Mesothelial cell of epicardium (in vitro differentiated cells): ENCODE results near the gene GRID1. TPM values are rescaled to one million over a fixed set of nuclear protein-coding genes. Genes with fewer than 3 reads are reported as not detected.

ENCODE experiments used
- DNase-seq, 2 experiments: peaks; one replicate each; pipeline ENCODE4 v3.0.0; 2021; ENCODE audit warnings: low spot score in 2 of 2; ENCODE audit not compliant: unreplicated experiment in 2 of 2
- H3K27ac Mint-ChIP-seq: 2 replicates; pipeline ENCODE4 v1.8.0; 2021; ENCODE audit warnings: mixed read lengths
- H3K27me3 Mint-ChIP-seq: 2 replicates; pipeline ENCODE4 v1.8.0; 2021; ENCODE audit warnings: low read depth, mixed read lengths
- H3K36me3 Mint-ChIP-seq: 2 replicates; pipeline ENCODE4 v1.8.0; 2021; ENCODE audit warnings: mixed read lengths
- H3K4me1 Mint-ChIP-seq: 2 replicates; pipeline ENCODE4 v1.8.0; 2021; ENCODE audit warnings: mixed read lengths
- H3K4me3 Mint-ChIP-seq: 2 replicates; pipeline ENCODE4 v1.8.0; 2021; ENCODE audit warnings: mild to moderate bottlenecking, moderate library complexity, mixed read lengths
- H3K9me3 Mint-ChIP-seq: 2 replicates; pipeline ENCODE4 v1.8.0; 2021; ENCODE audit warnings: mixed read lengths
- CTCF ChIP-seq: fragments of 200-600 bp; sonication (generic); IDR thresholded peaks from one replicate; pipeline ENCODE4 v1.5.0; 2021; ENCODE audit warnings: antibody characterized with exemption; ENCODE audit not compliant: unreplicated experiment
- total RNA-seq: library from RNA; stranded (reverse); gene quantifications from 3 replicates; pipeline ENCODE4 v1.2.1, GENCODE V29; 2021

GRID1 gene
- total RNA-seq, 1 donor from 2014 or later: 0.22 TPM

DNA sequence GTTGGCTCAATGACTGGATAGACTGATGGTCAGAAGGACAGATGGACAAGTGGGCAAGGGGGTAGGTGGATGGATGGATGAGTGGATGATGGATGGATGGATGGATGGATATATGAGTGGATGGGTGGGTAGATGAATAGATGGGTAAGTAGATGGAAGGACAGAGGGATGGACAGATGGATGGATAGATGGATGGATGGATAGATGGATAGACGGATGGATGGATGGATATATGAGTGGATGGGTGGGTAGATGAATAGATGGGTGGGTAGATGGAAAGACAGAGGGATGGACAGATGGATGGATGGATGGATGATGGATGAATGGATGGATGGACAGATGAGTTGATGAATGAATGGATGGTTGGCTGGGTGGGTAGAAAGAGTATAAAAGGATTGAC is 119.5 kb downstream of the GRID1 start:
- peaks cover 11% of the 10 kb centered on the region for H3K27me3 Mint-ChIP-seq
- no peak for TF ChIP-seq CTCF
- H3K9me3 Mint-ChIP-seq: peaks cover 8% of the 10 kb centered on the region
- H3K36me3 Mint-ChIP-seq: no peaks in the 10 kb centered on the region
- no peak overlapping the region for H3K4me3 Mint-ChIP-seq
- DNase-seq: no peak
- H3K27ac Mint-ChIP-seq: no peak overlapping the region
- H3K4me1 Mint-ChIP-seq: no peaks in the 10 kb centered on the region

GRCh38 chr10:86246279-86246940 is 120.2 kb downstream of the GRID1 start:
- no peak for DNase-seq
- peaks cover 8% of the 10 kb centered on the region for H3K9me3 Mint-ChIP-seq
- H3K4me3 Mint-ChIP-seq: no peak overlapping the region
- no peak overlapping the region for H3K27ac Mint-ChIP-seq
- H3K36me3 Mint-ChIP-seq: no peaks in the 10 kb centered on the region
- no peak for TF ChIP-seq CTCF
- no peaks in the 10 kb centered on the region for H3K4me1 Mint-ChIP-seq
- H3K27me3 Mint-ChIP-seq: peaks cover 11% of the 10 kb centered on the region

GRCh38 chr10:86245015-86245394 is 121.6 kb downstream of the GRID1 start:
- peaks cover 10% of the 10 kb centered on the region for H3K27me3 Mint-ChIP-seq
- no peaks in the 10 kb centered on the region for H3K36me3 Mint-ChIP-seq

GRCh38 chr10:86244297-86245014 is 122.1 kb downstream of the GRID1 start:
- H3K27me3 Mint-ChIP-seq: peaks cover 10% of the 10 kb centered on the region
- DNase-seq: no peak
- TF ChIP-seq CTCF: no peak
- H3K4me3 Mint-ChIP-seq: no peak overlapping the region
- peaks cover 2% of the 10 kb centered on the region for H3K9me3 Mint-ChIP-seq
- no peak overlapping the region for H3K27ac Mint-ChIP-seq
- no peaks in the 10 kb centered on the region for H3K4me1 Mint-ChIP-seq
- H3K36me3 Mint-ChIP-seq: no peaks in the 10 kb centered on the region

More at GRCh38 chr10:86245015-86245394, 121.6 kb downstream of the GRID1 start:
- TF ChIP-seq CTCF: no peak
- Mint-ChIP-seq H3K4me3 (no peak overlapping the region), H3K9me3 (peaks cover 5% of the 10 kb centered on the region), H3K27ac (no peak overlapping the region), H3K4me1 (no peaks in the 10 kb centered on the region)
- DNase-seq: no peak

- TF ChIP-seq CTCF: no peak
- H3K27me3 Mint-ChIP-seq: peaks cover 10% of the 10 kb centered on the region
- H3K4me3 Mint-ChIP-seq: no peak overlapping the region
- H3K36me3 Mint-ChIP-seq: no peaks in the 10 kb centered on the region
- H3K27ac Mint-ChIP-seq: no peak overlapping the region
- no peaks in the 10 kb centered on the region for H3K4me1 Mint-ChIP-seq
- peaks cover 9% of the 10 kb centered on the region for H3K9me3 Mint-ChIP-seq
- no peak for DNase-seq
These were observed 122.9 kb downstream of the GRID1 start for GRCh38 chr10:86243651-86244155.
